ENCODE measurements around the gene EXOC6B.

GRCh38 chr2:72289736-72290135, 536.1 kb downstream of the EXOC6B start:
- TF ChIP-seq, protein P1, sequence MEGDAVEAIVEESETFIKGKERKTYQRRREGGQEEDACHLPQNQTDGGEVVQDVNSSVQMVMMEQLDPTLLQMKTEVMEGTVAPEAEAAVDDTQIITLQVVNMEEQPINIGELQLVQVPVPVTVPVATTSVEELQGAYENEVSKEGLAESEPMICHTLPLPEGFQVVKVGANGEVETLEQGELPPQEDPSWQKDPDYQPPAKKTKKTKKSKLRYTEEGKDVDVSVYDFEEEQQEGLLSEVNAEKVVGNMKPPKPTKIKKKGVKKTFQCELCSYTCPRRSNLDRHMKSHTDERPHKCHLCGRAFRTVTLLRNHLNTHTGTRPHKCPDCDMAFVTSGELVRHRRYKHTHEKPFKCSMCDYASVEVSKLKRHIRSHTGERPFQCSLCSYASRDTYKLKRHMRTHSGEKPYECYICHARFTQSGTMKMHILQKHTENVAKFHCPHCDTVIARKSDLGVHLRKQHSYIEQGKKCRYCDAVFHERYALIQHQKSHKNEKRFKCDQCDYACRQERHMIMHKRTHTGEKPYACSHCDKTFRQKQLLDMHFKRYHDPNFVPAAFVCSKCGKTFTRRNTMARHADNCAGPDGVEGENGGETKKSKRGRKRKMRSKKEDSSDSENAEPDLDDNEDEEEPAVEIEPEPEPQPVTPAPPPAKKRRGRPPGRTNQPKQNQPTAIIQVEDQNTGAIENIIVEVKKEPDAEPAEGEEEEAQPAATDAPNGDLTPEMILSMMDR (IDR thresholded peaks at IDR 0.05), result no peak
- TF ChIP-seq POLR2A (IDR thresholded peaks at IDR 0.05), result no peak
